ENCODE results near the gene FAM204A.

The FAM204A gene

DNA sequence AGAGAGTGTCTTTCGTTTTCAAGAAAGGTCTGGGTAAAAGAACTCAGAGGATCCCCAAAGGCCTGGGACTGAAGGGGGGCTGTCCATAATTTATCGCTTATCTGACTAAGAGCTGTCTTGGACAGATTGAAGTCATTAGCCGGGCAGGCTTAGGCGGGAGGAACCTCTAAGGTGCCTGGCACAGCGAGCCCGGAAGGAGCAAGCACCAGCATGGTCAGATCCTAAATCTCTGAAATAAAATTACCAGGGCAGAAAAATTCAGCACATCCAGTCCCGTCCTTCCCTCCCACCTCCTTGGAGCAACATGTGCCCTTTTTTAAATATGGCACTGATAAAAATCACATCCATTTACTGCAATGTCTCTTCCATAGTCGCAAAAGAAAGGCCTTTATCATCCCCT lies 86.8 kb downstream of the FAM204A start:
- Histone ChIP-seq H3K4me1 (ENCODE audit: low read length) (no peaks in the 10 kb centered on the region), H4K20me1 (ENCODE audit: insufficient read depth, low read length) (no peaks in the 10 kb centered on the region), H3K9me3 (replicated peaks; ENCODE audit: insufficient read depth, low read length) (no peaks in the 10 kb centered on the region), H3K27me3 (replicated peaks; ENCODE audit: insufficient read depth, low read length) (no peaks in the 10 kb centered on the region), H3K4me2 (ENCODE audit: low read depth, low read length) (no peak overlapping the region), H3K79me2 (ENCODE audit: low read length) (no peaks in the 10 kb centered on the region), H3K9me2 (replicated peaks; ENCODE audit: insufficient read depth, low read length) (no peaks in the 10 kb centered on the region), H2AFZ (ENCODE audit: low read length) (no peak overlapping the region), H3K36me3 (replicated peaks; ENCODE audit: insufficient read depth, low read length) (no peaks in the 10 kb centered on the region), H3K4me3 (ENCODE audit: low read length) (no peak overlapping the region), H3K27ac (ENCODE audit: low read length) (no peak overlapping the region), H3F3A (ENCODE audit: insufficient read depth, low read length) (no peaks in the 10 kb centered on the region), H3K9ac (ENCODE audit: low read length) (no peak overlapping the region)
- no peak for DNase-seq
- TF ChIP-seq EZH2phosphoT487 (IDR thresholded peaks at IDR 0.05; ENCODE audit: low read length) (no peak), EZH2 (optimal IDR thresholded peaks at IDR 0.05; ENCODE audit: low read depth, low read length) (no peak), CTCF (IDR thresholded peaks at IDR 0.05; ENCODE audit: low read length) (no peak)

DNA sequence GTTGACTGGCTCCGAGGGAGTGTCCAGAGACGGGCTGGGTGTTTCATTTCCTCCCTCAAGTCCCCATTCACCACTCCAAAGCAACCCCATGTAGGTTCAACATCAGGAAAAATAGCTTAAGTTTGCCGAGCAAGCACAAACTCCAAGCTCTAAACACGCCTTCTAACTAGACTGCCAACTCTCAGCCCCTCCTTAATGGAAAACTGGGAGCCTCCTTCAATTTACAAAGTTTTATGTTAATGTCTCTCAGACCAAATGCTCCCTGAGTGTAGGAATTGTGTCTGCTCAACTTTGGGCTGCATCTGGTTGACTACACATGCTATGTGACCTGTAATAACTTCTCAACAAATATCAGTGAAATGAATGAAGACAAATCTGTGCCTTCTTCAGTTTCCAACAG lies 87.5 kb downstream of the FAM204A start:
- no peaks in the 10 kb centered on the region for H3K36me3 ChIP-seq (replicated peaks; ENCODE audit: insufficient read depth, low read length)
- no peaks in the 10 kb centered on the region for H3F3A ChIP-seq (ENCODE audit: insufficient read depth, low read length)
- no peak overlapping the region for H2AFZ ChIP-seq (ENCODE audit: low read length)
- H3K9ac ChIP-seq (ENCODE audit: low read length): no peak overlapping the region
- H3K79me2 ChIP-seq (ENCODE audit: low read length): no peaks in the 10 kb centered on the region
- H3K4me2 ChIP-seq (ENCODE audit: low read depth, low read length): no peak overlapping the region
- no peaks in the 10 kb centered on the region for H3K9me3 ChIP-seq (replicated peaks; ENCODE audit: insufficient read depth, low read length)
- no peaks in the 10 kb centered on the region for H3K4me1 ChIP-seq (ENCODE audit: low read length)
- H3K27ac ChIP-seq (ENCODE audit: low read length): no peak overlapping the region
- no peak for DNase-seq
- H3K27me3 ChIP-seq (replicated peaks; ENCODE audit: insufficient read depth, low read length): no peaks in the 10 kb centered on the region
- H3K4me3 ChIP-seq (ENCODE audit: low read length): no peak overlapping the region
- no peaks in the 10 kb centered on the region for H4K20me1 ChIP-seq (ENCODE audit: insufficient read depth, low read length)
- H3K9me2 ChIP-seq (replicated peaks; ENCODE audit: insufficient read depth, low read length): no peaks in the 10 kb centered on the region
- TF ChIP-seq EZH2 (optimal IDR thresholded peaks at IDR 0.05; ENCODE audit: low read depth, low read length) (no peak), EZH2phosphoT487 (IDR thresholded peaks at IDR 0.05; ENCODE audit: low read length) (no peak), CTCF (IDR thresholded peaks at IDR 0.05; ENCODE audit: low read length) (no peak)

GRCh38 chr10:118253397-118253796 lies 88.7 kb downstream of the FAM204A start:
- Histone ChIP-seq H3K4me1 (ENCODE audit: low read length) (no peaks in the 10 kb centered on the region), H3K27me3 (replicated peaks; ENCODE audit: insufficient read depth, low read length) (no peaks in the 10 kb centered on the region), H3K4me3 (ENCODE audit: low read length) (no peak overlapping the region), H3K36me3 (replicated peaks; ENCODE audit: insufficient read depth, low read length) (no peaks in the 10 kb centered on the region), H3K27ac (ENCODE audit: low read length) (no peak overlapping the region), H3K9ac (ENCODE audit: low read length) (no peak overlapping the region), H3K4me2 (ENCODE audit: low read depth, low read length) (no peak overlapping the region), H2AFZ (ENCODE audit: low read length) (no peak overlapping the region), H3K9me2 (replicated peaks; ENCODE audit: insufficient read depth, low read length) (no peaks in the 10 kb centered on the region), H3K9me3 (replicated peaks; ENCODE audit: insufficient read depth, low read length) (no peaks in the 10 kb centered on the region), H3K79me2 (ENCODE audit: low read length) (no peaks in the 10 kb centered on the region), H3F3A (ENCODE audit: insufficient read depth, low read length) (no peaks in the 10 kb centered on the region), H4K20me1 (ENCODE audit: insufficient read depth, low read length) (no peaks in the 10 kb centered on the region)
- DNase-seq: no peak
- TF ChIP-seq EZH2 (optimal IDR thresholded peaks at IDR 0.05; ENCODE audit: low read depth, low read length) (no peak), CTCF (IDR thresholded peaks at IDR 0.05; ENCODE audit: low read length) (no peak), EZH2phosphoT487 (IDR thresholded peaks at IDR 0.05; ENCODE audit: low read length) (no peak)

All from MM.1S (cell line).